Osteoblast (primary cell): Measurements from ENCODE around the gene GNMT. TPM values are rescaled to one million over a fixed set of nuclear protein-coding genes. Genes with fewer than 3 reads are reported as not detected.

Source experiments
- DNase-seq: peaks from one replicate; pipeline ENCODE4 v3.0.0; 2011; ENCODE audit warnings: low spot score, mixed read lengths; ENCODE audit not compliant: insufficient read length; ENCODE audit errors: missing footprints
- H2AFZ ChIP-seq: 2 replicates; pipeline ENCODE4 v1.6.0; 2011; ENCODE audit warnings: mild to moderate bottlenecking, low read length
- H3K27ac ChIP-seq: 2 replicates; pipeline ENCODE4 v1.5.1; 2011; ENCODE audit warnings: mild to moderate bottlenecking, low read depth, low read length, moderate library complexity
- H3K27me3 ChIP-seq: 2 replicates; pipeline ENCODE4 v1.6.0; 2012; ENCODE audit warnings: mild to moderate bottlenecking, control low read depth, inconsistent platforms, low read length, moderate library complexity; ENCODE audit not compliant: insufficient read depth
- H3K36me3 ChIP-seq: 2 replicates; pipeline ENCODE4 v1.5.1; 2011; ENCODE audit warnings: mild to moderate bottlenecking, low read length, control low read depth, moderate library complexity; ENCODE audit not compliant: insufficient read depth
- H3K4me1 ChIP-seq: 2 replicates; pipeline ENCODE4 v1.5.1; 2011; ENCODE audit warnings: mild to moderate bottlenecking, low read length, control low read depth, moderate library complexity; ENCODE audit not compliant: insufficient read depth
- H3K4me2 ChIP-seq: 2 replicates; pipeline ENCODE4 v1.6.0; 2011; ENCODE audit warnings: mild to moderate bottlenecking, low read length; ENCODE audit not compliant: insufficient read depth
- H3K4me3 ChIP-seq: fragments of 200-600 bp; sonication (generic); 3 replicates; pipeline ENCODE4 v1.5.1; 2012; ENCODE audit warnings: mild to moderate bottlenecking, low read length, inconsistent platforms; ENCODE audit not compliant: insufficient read depth
- H3K79me2 ChIP-seq: 2 replicates; pipeline ENCODE4 v1.6.0; 2012; ENCODE audit warnings: mild to moderate bottlenecking, low read length, control low read depth, inconsistent platforms; ENCODE audit not compliant: insufficient read depth
- H3K9me3 ChIP-seq: 2 replicates; pipeline ENCODE4 v1.5.1; 2011; ENCODE audit warnings: low read depth, low read length, control low read depth
- H4K20me1 ChIP-seq: 2 replicates; pipeline ENCODE4 v1.6.0; 2012; ENCODE audit warnings: mild to moderate bottlenecking, low read length, control low read depth; ENCODE audit not compliant: insufficient read depth
- total RNA-seq: library from RNA; depleted of rRNA; stranded (reverse); fragments of >200 nt; gene quantifications from 2 replicates; pipeline ENCODE4 v1.2.3, GENCODE V29; 2012
- TF ChIP-seq, protein P1 (sequence below): IDR thresholded peaks from 2 replicates; pipeline ENCODE4 v1.5.1; 2011; ENCODE audit warnings: mild to moderate bottlenecking, low read depth, low read length, moderate library complexity; ENCODE audit errors: extremely low read depth

Gene GNMT
- total RNA-seq, 1 donor = 0.72 TPM

DNA sequence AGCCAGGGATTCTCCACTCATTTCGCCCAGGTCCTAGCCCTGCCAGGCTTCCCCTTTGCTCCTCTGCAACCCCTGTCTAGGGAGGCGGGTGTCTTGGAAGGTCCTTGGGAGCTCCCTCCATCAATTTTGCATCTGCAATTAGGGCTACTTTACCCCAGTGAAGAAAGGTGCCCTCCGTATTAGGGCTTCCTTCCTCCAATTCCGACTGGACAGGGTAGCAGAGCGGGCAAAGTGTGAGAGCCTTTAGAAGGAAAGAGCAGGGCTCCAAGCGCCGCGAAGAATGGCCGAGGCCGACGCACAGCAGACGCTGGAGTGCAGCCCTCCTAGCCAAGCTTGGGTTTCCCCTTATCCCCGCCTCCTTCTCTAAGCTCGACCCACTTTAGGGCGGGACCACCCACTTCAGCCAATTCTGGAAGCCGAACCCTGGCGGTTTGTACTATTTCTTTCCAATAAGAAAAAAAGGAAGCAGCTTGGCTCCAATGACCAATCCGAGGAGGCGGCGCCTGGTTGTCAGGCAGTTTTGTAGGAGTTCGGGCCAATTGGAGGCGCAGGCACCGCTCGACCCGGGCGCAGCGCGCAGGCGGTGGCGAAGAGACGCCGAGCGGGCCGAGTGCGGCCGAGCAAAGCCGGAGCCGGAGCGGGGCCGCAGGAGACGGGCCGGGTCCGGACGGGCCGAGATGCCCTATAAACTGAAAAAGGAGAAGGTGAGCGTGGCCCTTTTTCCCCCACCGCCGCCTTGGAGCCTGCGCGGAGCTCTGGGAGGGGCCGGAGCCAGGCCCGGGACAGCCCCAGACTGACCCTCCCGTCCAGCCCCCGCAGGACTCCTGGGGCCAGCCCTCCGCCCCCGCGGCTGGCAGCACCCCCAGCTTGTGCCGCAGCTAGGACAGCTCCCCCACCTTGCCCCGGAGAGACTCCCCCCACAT is 23.7 kb downstream of the GNMT start, which contains the start of gene PPP2R5D:
Gene PPP2R5D (plus strand): TSS at position 570 of the 923 bp plus-strand sequence. CDS start 108 bp downstream, at position 678.
- TF ChIP-seq, protein P1, sequence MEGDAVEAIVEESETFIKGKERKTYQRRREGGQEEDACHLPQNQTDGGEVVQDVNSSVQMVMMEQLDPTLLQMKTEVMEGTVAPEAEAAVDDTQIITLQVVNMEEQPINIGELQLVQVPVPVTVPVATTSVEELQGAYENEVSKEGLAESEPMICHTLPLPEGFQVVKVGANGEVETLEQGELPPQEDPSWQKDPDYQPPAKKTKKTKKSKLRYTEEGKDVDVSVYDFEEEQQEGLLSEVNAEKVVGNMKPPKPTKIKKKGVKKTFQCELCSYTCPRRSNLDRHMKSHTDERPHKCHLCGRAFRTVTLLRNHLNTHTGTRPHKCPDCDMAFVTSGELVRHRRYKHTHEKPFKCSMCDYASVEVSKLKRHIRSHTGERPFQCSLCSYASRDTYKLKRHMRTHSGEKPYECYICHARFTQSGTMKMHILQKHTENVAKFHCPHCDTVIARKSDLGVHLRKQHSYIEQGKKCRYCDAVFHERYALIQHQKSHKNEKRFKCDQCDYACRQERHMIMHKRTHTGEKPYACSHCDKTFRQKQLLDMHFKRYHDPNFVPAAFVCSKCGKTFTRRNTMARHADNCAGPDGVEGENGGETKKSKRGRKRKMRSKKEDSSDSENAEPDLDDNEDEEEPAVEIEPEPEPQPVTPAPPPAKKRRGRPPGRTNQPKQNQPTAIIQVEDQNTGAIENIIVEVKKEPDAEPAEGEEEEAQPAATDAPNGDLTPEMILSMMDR = no peak
- peaks cover 35% of the 10 kb centered on the region for H3K79me2 ChIP-seq
- no peaks in the 10 kb centered on the region for H3K36me3 ChIP-seq
- H3K4me1 ChIP-seq = peaks cover 42% of the 10 kb centered on the region
- DNase-seq = peak; percentile 99
- H3K4me3 ChIP-seq = peak within 1 kb of the TSS; percentile 81
- H3K27ac ChIP-seq = peak within 1 kb of the TSS; percentile 56
- peaks cover 22% of the 10 kb centered on the region for H4K20me1 ChIP-seq
- H3K9me3 ChIP-seq = no peaks in the 10 kb centered on the region
- no peaks in the 10 kb centered on the region for H3K27me3 ChIP-seq
- H3K4me2 ChIP-seq = peak within 1 kb of the TSS; percentile 95
- H2AFZ ChIP-seq = peak within 1 kb of the TSS; percentile 82

DNA sequence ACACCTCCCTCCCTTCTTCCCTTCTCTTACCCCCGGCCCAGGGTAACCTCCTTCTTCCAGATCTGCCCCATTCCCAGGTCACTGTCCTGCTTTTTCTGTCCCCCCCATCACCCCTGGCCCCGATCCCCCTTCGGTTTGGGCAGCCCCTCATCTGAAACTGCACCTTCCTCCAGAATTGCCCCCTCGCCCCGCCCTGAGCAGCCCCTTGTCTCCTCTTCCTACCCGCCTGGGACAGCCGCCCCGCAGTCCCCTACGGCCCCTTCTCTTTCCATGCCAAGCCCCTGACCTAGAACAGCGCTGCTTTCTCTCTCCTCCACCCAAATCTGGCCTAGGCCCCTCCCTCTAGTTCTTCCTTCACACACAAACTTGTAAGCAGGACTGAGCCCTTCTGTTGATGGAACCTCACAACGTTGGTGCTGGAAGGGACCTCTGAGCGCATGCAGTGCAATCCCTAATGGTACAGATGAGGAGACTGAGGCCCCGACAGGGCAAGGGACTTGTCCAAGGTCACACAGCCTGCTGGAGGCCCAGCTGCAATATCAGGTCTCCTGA is 24.4 kb downstream of the GNMT start:
- peak overlapping the region; percentile 87 for H3K4me2 ChIP-seq
- H3K79me2 ChIP-seq = peaks cover 36% of the 10 kb centered on the region
- peak overlapping the region; percentile 64 for H2AFZ ChIP-seq
- H3K9me3 ChIP-seq = no peaks in the 10 kb centered on the region
- peaks cover 6% of the 10 kb centered on the region for H3K36me3 ChIP-seq
- peak overlapping the region; percentile 81 for H3K4me3 ChIP-seq
- peaks cover 22% of the 10 kb centered on the region for H4K20me1 ChIP-seq
- peak overlapping the region; percentile 56 for H3K27ac ChIP-seq
- TF ChIP-seq, protein P1 = no peak
- peaks cover 35% of the 10 kb centered on the region for H3K4me1 ChIP-seq
- no peak for DNase-seq
- H3K27me3 ChIP-seq = no peaks in the 10 kb centered on the region

DNA sequence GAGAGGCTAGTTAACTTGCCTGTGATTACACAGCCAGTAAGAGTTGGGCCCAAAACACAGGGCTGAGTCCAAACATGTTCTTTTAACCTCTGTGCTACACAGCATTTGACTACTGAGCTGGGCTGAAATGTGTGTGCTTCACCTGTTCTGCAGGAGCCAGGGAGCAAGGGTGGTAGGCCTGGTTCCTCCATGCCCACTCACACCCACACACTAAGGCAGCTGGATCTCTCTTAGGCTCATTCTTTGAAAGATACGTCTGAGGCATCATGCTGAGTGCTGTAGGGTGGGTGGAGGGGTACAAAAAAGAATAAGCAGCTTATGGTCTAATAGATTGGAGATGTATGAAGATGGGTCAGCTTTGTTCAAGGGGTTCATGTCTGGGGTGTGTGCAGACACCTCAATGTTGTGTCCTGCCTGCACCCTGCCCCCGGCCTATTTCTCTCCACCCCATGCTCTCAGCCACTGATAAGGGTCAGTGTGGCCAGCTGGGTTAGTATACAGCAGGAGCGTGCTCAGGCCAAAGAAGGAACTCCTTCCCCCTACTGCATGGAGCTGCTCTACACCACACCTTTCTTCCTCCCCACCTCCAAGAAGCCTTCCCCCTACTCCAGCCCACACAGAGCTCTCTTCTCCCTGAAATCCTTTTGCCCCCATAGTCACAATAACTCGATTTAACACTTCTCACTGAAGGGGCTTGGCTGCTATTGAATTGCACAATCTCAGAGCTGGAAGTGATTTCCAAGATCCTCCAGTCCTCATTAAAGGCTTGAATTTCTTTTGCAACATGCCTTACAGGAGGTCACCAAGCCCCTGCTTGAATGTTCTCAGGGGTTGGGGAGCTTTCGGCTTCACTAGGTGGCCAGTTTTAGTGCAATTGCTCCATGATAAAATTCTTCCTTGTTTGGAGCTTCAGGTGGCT is 27.2 kb downstream of the GNMT start:
- H3K4me1 ChIP-seq = peaks cover 34% of the 10 kb centered on the region
- no peak overlapping the region for H3K27ac ChIP-seq
- H3K9me3 ChIP-seq = no peaks in the 10 kb centered on the region
- no peak overlapping the region for H3K4me3 ChIP-seq
- H4K20me1 ChIP-seq = peaks cover 22% of the 10 kb centered on the region
- no peaks in the 10 kb centered on the region for H3K27me3 ChIP-seq
- no peak for DNase-seq
- H3K79me2 ChIP-seq = peaks cover 46% of the 10 kb centered on the region
- H3K36me3 ChIP-seq = peaks cover 20% of the 10 kb centered on the region
- TF ChIP-seq, protein P1 = no peak
- H3K4me2 ChIP-seq = no peak overlapping the region
- no peak overlapping the region for H2AFZ ChIP-seq
